AG09309 (cell line): ENCODE measurements around the gene CRACR2B.

ENCODE experiments used
- DNase-seq: peaks from one replicate; pipeline ENCODE4 v3.0.0-alpha.2; 2010; ENCODE audit warnings: low read depth
- H3K4me3 ChIP-seq: 2 replicates; pipeline ENCODE4 v1.5.1; 2011; ENCODE audit warnings: mild to moderate bottlenecking, low read depth, low read length, moderate library complexity; ENCODE audit not compliant: control insufficient read depth
- CTCF ChIP-seq: IDR thresholded peaks from 2 replicates; pipeline ENCODE4 v1.5.1; 2011; ENCODE audit warnings: mild to moderate bottlenecking, low read depth, low read length, inconsistent platforms; ENCODE audit not compliant: insufficient read depth, control insufficient read depth; ENCODE audit errors: missing control alignments

The CRACR2B gene

GRCh38 chr11:855330-855674, 27.6 kb downstream of the CRACR2B start:
- no peak overlapping the region for H3K4me3 ChIP-seq

GRCh38 chr11:855796-856195, 28.1 kb downstream of the CRACR2B start:
- no peak for DNase-seq
- TF ChIP-seq CTCF = no peak
- no peak overlapping the region for H3K4me3 ChIP-seq

More at GRCh38 chr11:855330-855674, 27.6 kb downstream of the CRACR2B start:
- DNase-seq = no peak
- TF ChIP-seq CTCF = no peak

- DNase-seq = no peak
- TF ChIP-seq CTCF = no peak
Measured at GRCh38 chr11:856397-856796, 28.7 kb downstream of the CRACR2B start.

GRCh38 chr11:858053-858761, 30.5 kb downstream of the CRACR2B start:
- DNase-seq = no peak
- no peak overlapping the region for H3K4me3 ChIP-seq
- no peak for TF ChIP-seq CTCF

More at GRCh38 chr11:856397-856796, 28.7 kb downstream of the CRACR2B start:
- H3K4me3 ChIP-seq = no peak overlapping the region

- H3K4me3 ChIP-seq = no peak overlapping the region
- TF ChIP-seq CTCF = no peak
- no peak for DNase-seq
Measured at GRCh38 chr11:858762-859339, 31.1 kb downstream of the CRACR2B start.

GRCh38 chr11:859394-860131, 31.8 kb downstream of the CRACR2B start:
- no peak overlapping the region for H3K4me3 ChIP-seq
- TF ChIP-seq CTCF = no peak
- DNase-seq = peak; percentile 21
